Naive thymus-derived CD4-positive, alpha-beta T cell (primary cell): ENCODE data around the gene NKX1-2. TPM values are rescaled to one million over a fixed set of nuclear protein-coding genes. Genes with fewer than 3 reads are reported as not detected.

Experiments
- ATAC-seq: fragments of 150-1000 bp; cut with Tn5 transposase; 2 replicates; pipeline ENCODE4 v1.10.0; 2021; ENCODE audit warnings: mild to moderate bottlenecking, moderate library complexity
- CTCF ChIA-PET: fragments of 350-600 bp; sonication (Branson Sonifier 250); formaldehyde crosslinking; loops from one replicate; lab custom pipeline; 2021; ENCODE audit warnings: antibody characterized with exemption; lab: Charles Lee
- POLR2A ChIA-PET: fragments of 350-600 bp; sonication (Branson Sonifier 250); formaldehyde crosslinking; loops from one replicate; lab custom pipeline; 2021; ENCODE audit warnings: antibody characterized with exemption, inconsistent platforms; lab: Charles Lee
- DNase-seq, 9 donors: peaks; one replicate each; pipeline versions ENCODE4 v3.0.0 to v3.0.0-alpha.2; 2020 to 2022; ENCODE audit warnings: mixed read lengths in 1 of 9
- H3K27ac ChIP-seq: one replicate; pipeline ENCODE4 v1.7.0; 2013; ENCODE audit warnings: mild to moderate bottlenecking, low read depth, low read length, moderate library complexity
- H3K27me3 ChIP-seq, 2 donors: one replicate each; pipeline ENCODE4 v1.7.0; 2013; ENCODE audit warnings: low read length in 2 of 2, mild to moderate bottlenecking in 2 of 2, moderate library complexity in 2 of 2; ENCODE audit not compliant: control insufficient read depth in 2 of 2, insufficient read depth in 2 of 2
- H3K36me3 ChIP-seq, 3 experiments: 1 replicate in 2 of 3; 2 replicates in 1 of 3; pipeline ENCODE4 v1.7.0; 2013; ENCODE audit warnings: low read length in 3 of 3, mild to moderate bottlenecking in 3 of 3, moderate library complexity in 1 of 3; ENCODE audit not compliant: insufficient read depth in 3 of 3, control insufficient read depth in 2 of 3
- H3K4me1 ChIP-seq, 2 donors: one replicate each; pipeline ENCODE4 v1.7.0; 2013; ENCODE audit warnings: low read length in 2 of 2, mild to moderate bottlenecking in 2 of 2, moderate library complexity in 1 of 2; ENCODE audit not compliant: control insufficient read depth in 2 of 2, insufficient read depth in 2 of 2
- H3K4me3 ChIP-seq: 2 replicates; pipeline ENCODE4 v1.7.0; 2013; ENCODE audit warnings: mild to moderate bottlenecking, low read length
- H3K9me3 ChIP-seq, 3 experiments: 1 replicate in 2 of 3; 2 replicates in 1 of 3; pipeline ENCODE4 v1.7.0; 2013; ENCODE audit warnings: low read length in 3 of 3; ENCODE audit not compliant: control insufficient read depth in 2 of 3
- H3K27ac Mint-ChIP-seq, 9 donors: one replicate each; pipeline ENCODE4 v1.8.0; 2020 to 2022; ENCODE audit warnings: mixed read lengths in 9 of 9, mild to moderate bottlenecking in 8 of 9, moderate library complexity in 5 of 9, inconsistent platforms in 2 of 9
- H3K27me3 Mint-ChIP-seq, 5 donors: one replicate each; pipeline ENCODE4 v1.8.0; 2021 to 2022; ENCODE audit warnings: mixed read lengths in 5 of 5, mild to moderate bottlenecking in 1 of 5
- H3K36me3 Mint-ChIP-seq, 5 donors: one replicate each; pipeline ENCODE4 v1.8.0; 2020 to 2022; ENCODE audit warnings: mixed read lengths in 5 of 5, mild to moderate bottlenecking in 3 of 5, inconsistent platforms in 1 of 5
- H3K4me1 Mint-ChIP-seq, 7 donors: one replicate each; pipeline ENCODE4 v1.8.0; 2020 to 2022; ENCODE audit warnings: mixed read lengths in 7 of 7, mild to moderate bottlenecking in 3 of 7, inconsistent platforms in 1 of 7
- H3K4me3 Mint-ChIP-seq, 10 donors: one replicate each; pipeline ENCODE4 v1.8.0; 2020 to 2022; ENCODE audit warnings: mild to moderate bottlenecking in 10 of 10, mixed read lengths in 10 of 10, moderate library complexity in 6 of 10, inconsistent platforms in 2 of 10
- H3K9me3 Mint-ChIP-seq, 11 donors: one replicate each; pipeline ENCODE4 v1.8.0; 2020 to 2022; ENCODE audit warnings: mixed read lengths in 11 of 11, mild to moderate bottlenecking in 4 of 11, inconsistent platforms in 1 of 11, moderate library complexity in 1 of 11
- intact Hi-C, 2 donors: fragments of 100-400 bp; cut with micrococcal nuclease; formaldehyde crosslinking; loops; one replicate each; pipeline ENCODE4 v1.15.1; 2023
- polyA plus RNA-seq, 2 donors: library from polyadenylated mRNA; unstranded; fragments of 300-500 nt; fragmentation: Illumina TruSeq; gene quantifications; one replicate each; pipeline ENCODE4 v1.2.3, GENCODE V29; 2021
- total RNA-seq, 6 experiments: library from RNA in 5 of 6; stranded (reverse) in 5 of 6; gene quantifications; 1 replicate in 5 of 6; 2 replicates in 1 of 6; pipeline ENCODE4 v1.2.3 and lab custom pipeline; 2021 to 2026

The NKX1-2 gene
- total and polyA plus RNA-seq, 7 experiments from 2014 or later: not detected

- H3K4me3 Mint-ChIP-seq: peak overlapping the region in 7 of 10 donors; percentile 5 to 77 (median 49)
These were observed 885 bp upstream of the NKX1-2 start for GRCh38 chr10:124450783-124451057.

GRCh38 chr10:124449170-124450011 lies 444 bp downstream of the NKX1-2 start:
- peak overlapping the region in 8 of 10 donors; percentile 16 to 87 (median 50) for H3K4me3 Mint-ChIP-seq
- Histone ChIP-seq H3K9me3 (no peaks in the 10 kb centered on the region), H3K4me3 (no peak overlapping the region), H3K27ac (no peak overlapping the region), H3K36me3 (no peaks in the 10 kb centered on the region), H3K4me1 (peaks cover 0 to 9% of the 10 kb centered on the region in 2 donors), H3K27me3 (peaks cover 6 to 14% of the 10 kb centered on the region in 2 donors)
- H3K27me3 Mint-ChIP-seq: peaks cover 68 to 88% (median 77%) of the 10 kb centered on the region in 5 donors
- H3K27ac Mint-ChIP-seq: no peak overlapping the region
- ATAC-seq: no peak
- ChIA-PET CTCF (no interaction called here), POLR2A (no interaction called here)
- peaks cover 0 to 4% (median 0%) of the 10 kb centered on the region in 11 donors for H3K9me3 Mint-ChIP-seq
- DNase-seq: no peak
- intact Hi-C loops: loop anchor here in 1 of 2 donors (10.0 kb wide), 1 partner anchor 715 kb away; the partner anchor contains the start of gene CTBP2
- peaks cover 0 to 26% (median 20%) of the 10 kb centered on the region in 7 donors for H3K4me1 Mint-ChIP-seq
- peaks cover 0 to 3% (median 0%) of the 10 kb centered on the region in 5 donors for H3K36me3 Mint-ChIP-seq

More at GRCh38 chr10:124450783-124451057, 885 bp upstream of the NKX1-2 start:
- Histone ChIP-seq H3K4me1 (peaks cover 0 to 9% of the 10 kb centered on the region in 2 donors), H3K27ac (no peak overlapping the region), H3K36me3 (no peaks in the 10 kb centered on the region), H3K4me3 (no peak overlapping the region), H3K27me3 (peaks cover 6 to 14% of the 10 kb centered on the region in 2 donors), H3K9me3 (no peaks in the 10 kb centered on the region)
- Mint-ChIP-seq H3K36me3 (peaks cover 0 to 3% (median 0%) of the 10 kb centered on the region in 5 donors), H3K9me3 (peaks cover 0 to 4% (median 0%) of the 10 kb centered on the region in 11 donors), H3K4me1 (peaks cover 0 to 26% (median 20%) of the 10 kb centered on the region in 7 donors), H3K27ac (no peak overlapping the region), H3K27me3 (peaks cover 72 to 90% (median 77%) of the 10 kb centered on the region in 5 donors)
- ChIA-PET POLR2A (no interaction called here), CTCF (no interaction called here)
- no peak for ATAC-seq
- no peak for DNase-seq
- intact Hi-C loops: no loop called here

GRCh38 chr10:124448696-124449169 lies 1.1 kb downstream of the NKX1-2 start:
- peak overlapping the region in 9 of 10 donors; percentile 16 to 87 (median 64) for H3K4me3 Mint-ChIP-seq
- peaks cover 0 to 26% (median 20%) of the 10 kb centered on the region in 7 donors for H3K4me1 Mint-ChIP-seq
- intact Hi-C loops: loop anchor here in 1 of 2 donors (10.0 kb wide), 1 partner anchor 716 kb away; the partner anchor contains the start of gene CTBP2
- peaks cover 0 to 9% of the 10 kb centered on the region in 2 donors for H3K4me1 ChIP-seq
- H3K4me3 ChIP-seq: no peak overlapping the region
- DNase-seq: no peak
- peaks cover 6 to 14% of the 10 kb centered on the region in 2 donors for H3K27me3 ChIP-seq
- no peaks in the 10 kb centered on the region for H3K9me3 ChIP-seq
- no peak for ATAC-seq
- H3K27ac ChIP-seq: no peak overlapping the region
- H3K9me3 Mint-ChIP-seq: peaks cover 0 to 2% (median 0%) of the 10 kb centered on the region in 11 donors
- H3K36me3 ChIP-seq: no peaks in the 10 kb centered on the region
- peaks cover 0 to 3% (median 0%) of the 10 kb centered on the region in 5 donors for H3K36me3 Mint-ChIP-seq
- peaks cover 64 to 85% (median 73%) of the 10 kb centered on the region in 5 donors for H3K27me3 Mint-ChIP-seq
- ChIA-PET POLR2A (no interaction called here), CTCF (no interaction called here)
- H3K27ac Mint-ChIP-seq: no peak overlapping the region

DNA sequence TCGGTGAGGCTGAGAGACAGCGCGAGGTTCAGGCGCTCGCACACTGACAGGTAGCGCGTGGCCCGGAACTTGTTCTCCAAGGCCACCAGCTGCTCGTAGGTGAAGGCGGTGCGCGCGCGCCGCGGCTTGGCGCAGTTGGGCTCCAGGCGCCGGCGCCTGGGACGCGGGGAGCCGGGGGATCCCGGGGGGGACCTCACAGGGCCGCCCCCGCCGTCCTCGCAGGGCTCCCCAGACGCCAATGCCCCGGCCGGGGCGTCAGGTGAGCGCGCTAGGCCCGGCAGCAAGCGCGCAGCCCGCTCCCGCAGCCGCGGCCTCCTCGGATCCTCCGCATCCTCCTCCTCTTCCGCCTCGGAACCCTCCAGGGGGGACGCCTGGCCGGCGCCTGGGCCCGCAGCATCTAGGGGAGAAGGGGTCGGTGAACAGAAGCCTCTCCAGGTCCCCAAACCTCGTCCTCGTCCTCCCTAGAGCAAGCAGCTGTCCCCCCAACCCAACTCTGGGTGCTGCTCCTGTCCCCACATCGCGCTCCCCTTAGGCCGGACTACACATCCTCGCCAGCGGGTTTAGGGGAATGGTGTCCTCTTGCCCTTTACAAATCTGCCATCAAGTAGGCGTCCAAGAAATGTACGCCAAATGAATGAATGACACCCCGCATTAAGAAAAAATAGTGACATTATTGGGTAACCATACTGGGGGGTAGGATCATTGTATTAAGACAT lies 1.9 kb downstream of the NKX1-2 start:
- H3K4me3 ChIP-seq: no peak overlapping the region
- ATAC-seq: no peak
- intact Hi-C loops: loop anchor here in 1 of 2 donors (10.0 kb wide), 1 partner anchor 717 kb away; the partner anchor contains the start of gene CTBP2
- Mint-ChIP-seq H3K27ac (no peak overlapping the region), H3K4me1 (peaks cover 0 to 26% (median 20%) of the 10 kb centered on the region in 7 donors), H3K36me3 (peaks cover 0 to 3% (median 0%) of the 10 kb centered on the region in 5 donors), H3K4me3 (peak overlapping the region; percentile 16 to 87 (median 65)), H3K9me3 (peaks cover 0 to 2% (median 0%) of the 10 kb centered on the region in 11 donors), H3K27me3 (peaks cover 60 to 84% (median 73%) of the 10 kb centered on the region in 5 donors)
- DNase-seq: no peak
- H3K27me3 ChIP-seq: peaks cover 6 to 14% of the 10 kb centered on the region in 2 donors
- ChIA-PET POLR2A (no interaction called here), CTCF (no interaction called here)
- H3K36me3 ChIP-seq: no peaks in the 10 kb centered on the region
- H3K27ac ChIP-seq: no peak overlapping the region
- H3K4me1 ChIP-seq: peaks cover 0 to 9% of the 10 kb centered on the region in 2 donors
- no peaks in the 10 kb centered on the region for H3K9me3 ChIP-seq

DNA sequence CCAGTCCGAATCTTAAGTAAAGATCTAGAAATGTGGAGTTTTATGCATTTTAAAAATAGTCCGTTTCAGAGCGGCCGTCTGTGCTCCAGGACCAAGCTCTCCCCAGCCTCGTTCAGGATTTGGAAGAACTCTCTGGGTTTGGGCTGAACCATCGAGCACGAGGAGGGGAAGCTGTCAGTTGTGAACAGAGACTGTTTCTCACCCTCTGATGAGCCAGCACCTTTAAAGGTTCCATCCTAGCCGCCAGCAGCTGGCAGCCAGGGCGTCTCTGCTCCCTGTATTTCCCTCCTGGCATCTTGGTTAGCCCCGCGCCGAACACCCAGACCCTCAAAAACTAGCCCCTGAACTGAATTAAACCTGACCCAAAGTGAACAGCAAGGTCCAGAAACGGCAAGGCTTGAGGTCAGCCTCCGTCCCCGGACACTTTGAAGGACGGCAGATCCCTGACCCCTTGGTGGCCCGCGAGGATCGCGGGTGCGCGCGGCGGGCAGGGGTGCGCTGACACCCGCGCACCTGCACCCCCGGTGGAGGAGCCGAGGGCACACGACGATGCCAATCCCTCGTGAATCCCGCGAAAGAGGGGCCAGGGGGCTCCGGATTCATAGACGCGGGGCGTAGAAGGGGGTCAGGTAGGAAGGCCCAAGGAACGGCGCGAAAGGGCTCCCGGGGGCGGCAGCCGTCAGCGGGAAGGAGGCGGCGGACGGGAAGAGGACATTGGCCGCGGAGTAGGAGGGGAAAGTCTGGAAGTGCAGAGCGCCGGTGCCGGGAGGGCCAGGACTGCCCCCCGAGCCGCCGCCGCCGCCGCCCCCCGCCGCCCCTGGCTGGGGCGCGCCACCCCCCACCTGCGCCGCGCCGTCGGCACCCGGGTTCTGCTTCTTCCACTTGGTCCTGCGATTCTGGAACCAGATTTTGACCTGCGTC lies 2.7 kb downstream of the NKX1-2 start:
- intact Hi-C loops: loop anchor here in 1 of 2 donors (10.0 kb wide), 1 partner anchor 718 kb away; the partner anchor contains the start of gene CTBP2
- ChIA-PET CTCF (no interaction called here), POLR2A (interaction anchor here (0.6 kb wide), 1 partner anchor 335 kb away, joined by 3 read pairs; no protein-coding TSS in a partner anchor)
- Histone ChIP-seq H3K27me3 (peaks cover 6 to 14% of the 10 kb centered on the region in 2 donors), H3K9me3 (no peaks in the 10 kb centered on the region), H3K4me3 (no peak overlapping the region), H3K27ac (no peak overlapping the region), H3K36me3 (no peaks in the 10 kb centered on the region), H3K4me1 (peaks cover 0 to 9% of the 10 kb centered on the region in 2 donors)
- no peak for DNase-seq
- Mint-ChIP-seq H3K4me1 (peaks cover 0 to 26% (median 20%) of the 10 kb centered on the region in 7 donors), H3K9me3 (peaks cover 0 to 2% (median 0%) of the 10 kb centered on the region in 11 donors), H3K36me3 (peaks cover 0 to 3% (median 0%) of the 10 kb centered on the region in 5 donors), H3K27ac (no peak overlapping the region), H3K4me3 (peak overlapping the region in 4 of 10 donors; percentile 49 to 87 (median 60)), H3K27me3 (peaks cover 61 to 77% (median 69%) of the 10 kb centered on the region in 5 donors)
- no peak for ATAC-seq
